ENCODE data around the gene TTLL8.

Gene TTLL8

DNA sequence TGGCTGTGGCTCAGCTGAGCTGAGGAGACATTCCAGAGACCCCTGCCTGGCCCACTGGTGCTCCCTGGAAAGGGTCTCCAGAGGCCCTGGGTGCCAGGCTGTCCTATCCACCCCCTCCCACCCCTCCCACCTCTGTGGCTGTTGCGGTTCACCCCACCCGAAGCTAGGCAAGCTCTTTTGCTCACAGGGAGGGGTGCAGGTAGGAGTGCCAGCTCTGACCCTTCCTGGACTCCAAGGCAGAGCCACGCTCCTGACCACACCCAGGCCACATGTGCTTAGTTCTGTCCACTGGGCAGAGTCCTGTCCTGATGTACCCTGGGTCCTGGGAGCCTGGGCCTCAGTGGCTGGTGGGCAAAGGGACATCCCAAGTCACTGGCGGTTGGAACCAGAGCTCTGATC lies 62.0 kb downstream of the TTLL8 start:
- no peak overlapping the region for H3K4me3 ChIP-seq (ENCODE audit: low read depth, low read length)
- TF ChIP-seq, protein P1, sequence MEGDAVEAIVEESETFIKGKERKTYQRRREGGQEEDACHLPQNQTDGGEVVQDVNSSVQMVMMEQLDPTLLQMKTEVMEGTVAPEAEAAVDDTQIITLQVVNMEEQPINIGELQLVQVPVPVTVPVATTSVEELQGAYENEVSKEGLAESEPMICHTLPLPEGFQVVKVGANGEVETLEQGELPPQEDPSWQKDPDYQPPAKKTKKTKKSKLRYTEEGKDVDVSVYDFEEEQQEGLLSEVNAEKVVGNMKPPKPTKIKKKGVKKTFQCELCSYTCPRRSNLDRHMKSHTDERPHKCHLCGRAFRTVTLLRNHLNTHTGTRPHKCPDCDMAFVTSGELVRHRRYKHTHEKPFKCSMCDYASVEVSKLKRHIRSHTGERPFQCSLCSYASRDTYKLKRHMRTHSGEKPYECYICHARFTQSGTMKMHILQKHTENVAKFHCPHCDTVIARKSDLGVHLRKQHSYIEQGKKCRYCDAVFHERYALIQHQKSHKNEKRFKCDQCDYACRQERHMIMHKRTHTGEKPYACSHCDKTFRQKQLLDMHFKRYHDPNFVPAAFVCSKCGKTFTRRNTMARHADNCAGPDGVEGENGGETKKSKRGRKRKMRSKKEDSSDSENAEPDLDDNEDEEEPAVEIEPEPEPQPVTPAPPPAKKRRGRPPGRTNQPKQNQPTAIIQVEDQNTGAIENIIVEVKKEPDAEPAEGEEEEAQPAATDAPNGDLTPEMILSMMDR (IDR thresholded peaks at IDR 0.05; ENCODE audit: low read depth, low read length, missing control alignments): no peak
- DNase-seq (ENCODE audit: low read depth): no peak

- TF ChIP-seq, protein P1 (IDR thresholded peaks at IDR 0.05; ENCODE audit: low read depth, low read length, missing control alignments): no peak
- DNase-seq (ENCODE audit: low read depth): no peak
- no peak overlapping the region for H3K4me3 ChIP-seq (ENCODE audit: low read depth, low read length)
Measured at GRCh38 chr22:49995361-49996118, 62.6 kb downstream of the TTLL8 start.

DNA sequence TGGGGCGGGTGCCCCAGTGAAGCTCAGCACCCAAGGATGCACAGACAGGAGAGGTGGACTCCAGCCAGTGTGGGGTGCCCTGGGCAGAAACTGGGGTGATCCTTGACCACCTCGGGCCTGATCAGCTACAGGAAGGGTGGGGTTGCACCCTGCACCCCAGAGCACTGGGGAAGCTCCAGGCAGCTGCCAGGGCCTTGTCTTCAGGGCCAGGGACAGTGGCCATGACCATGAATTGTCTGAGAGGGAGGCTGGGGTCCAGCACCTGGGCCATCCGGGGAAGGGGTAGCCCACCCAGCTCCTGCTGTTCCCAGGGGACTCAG lies 63.1 kb downstream of the TTLL8 start:
- DNase-seq (ENCODE audit: low read depth): no peak
- TF ChIP-seq, protein P1 (IDR thresholded peaks at IDR 0.05; ENCODE audit: low read depth, low read length, missing control alignments): no peak
- H3K4me3 ChIP-seq (ENCODE audit: low read depth, low read length): no peak overlapping the region

- H3K4me3 ChIP-seq (ENCODE audit: low read depth, low read length): no peak overlapping the region
- TF ChIP-seq, protein P1 (IDR thresholded peaks at IDR 0.05; ENCODE audit: low read depth, low read length, missing control alignments): no peak
- DNase-seq (ENCODE audit: low read depth): no peak
Measured at GRCh38 chr22:49994361-49995040, 63.6 kb downstream of the TTLL8 start.

- TF ChIP-seq, protein P1 (IDR thresholded peaks at IDR 0.05; ENCODE audit: low read depth, low read length, missing control alignments): no peak
- H3K4me3 ChIP-seq (ENCODE audit: low read depth, low read length): no peak overlapping the region
Measured at GRCh38 chr22:49993649-49994360, 64.3 kb downstream of the TTLL8 start.

GRCh38 chr22:49992921-49993648 lies 65.0 kb downstream of the TTLL8 start:
- TF ChIP-seq, protein P1 (IDR thresholded peaks at IDR 0.05; ENCODE audit: low read depth, low read length, missing control alignments): peak; percentile 82
- DNase-seq (ENCODE audit: low read depth): no peak
- no peak overlapping the region for H3K4me3 ChIP-seq (ENCODE audit: low read depth, low read length)

More at GRCh38 chr22:49993649-49994360, 64.3 kb downstream of the TTLL8 start:
- DNase-seq (ENCODE audit: low read depth): no peak
